Right ventricle myocardium inferior (tissue), 1 donor: ENCODE data around the gene PIAS1. TPM values are rescaled to one million over a fixed set of nuclear protein-coding genes. Genes with fewer than 3 reads are reported as not detected.
A peak's percentile ranks its signal among the peaks of the same experiment; 100 is the strongest.
"Not testable (repeated sequence)": the region's sequence is repeated elsewhere in the genome, so short reads cannot be mapped to it uniquely, and the experiment has no call there.

Experiments
- ATAC-seq: fragments of 200-7000 bp; cut with Tn5 transposase; one replicate; pipeline ENCODE4 v1.9.1; 2020; ENCODE audit warnings: mild to moderate bottlenecking, moderate library complexity
- DNase-seq: peaks from one replicate; pipeline ENCODE4 v3.0.0; 2021; ENCODE audit errors: missing footprints
- intact Hi-C: fragments of 100-400 bp; cut with DNase I; formaldehyde crosslinking; loops from one replicate; pipeline ENCODE4 v1.11.0; 2022
- total RNA-seq: library from RNA; stranded (reverse); fragmentation: NEBNext Ultra II Directional; extraction: Animal tissue kit (Norgen Biotek cat#: 25700); gene quantifications from one replicate; pipeline ENCODE4 v1.2.1, GENCODE V29; 2021
- donor health status: DM: no; HTN: yes; CAD: no; lungs with severe emphysema.

PIAS1 gene
- total RNA-seq, 1 donor from 2014 or later: 26.1 TPM

- intact Hi-C loops: no loop called here
- ATAC-seq: no peak
- no peak for DNase-seq
These were observed 138.0 kb downstream of the PIAS1 start for GRCh38 chr15:68192117-68192516.

GRCh38 chr15:68192804-68193486 is 138.8 kb downstream of the PIAS1 start:
- ATAC-seq: peak; percentile 84
- no peak for DNase-seq
- intact Hi-C loops: no loop called here

GRCh38 chr15:68195336-68196112 is 141.4 kb downstream of the PIAS1 start:
- ATAC-seq (no peak), DNase-seq (no peak)
- intact Hi-C loops: no loop called here

- intact Hi-C loops: no loop called here
- DNase-seq (no peak), ATAC-seq (no peak)
These were observed 142.5 kb downstream of the PIAS1 start for GRCh38 chr15:68196445-68197169.

- no peak for ATAC-seq
- no peak for DNase-seq
- intact Hi-C loops: no loop called here
These were observed 143.0 kb downstream of the PIAS1 start for GRCh38 chr15:68197170-68197492.

- DNase-seq: no peak
- intact Hi-C loops: no loop called here
- no peak for ATAC-seq
These were observed 143.7 kb downstream of the PIAS1 start for GRCh38 chr15:68197661-68198437.

- intact Hi-C loops: no loop called here
- ATAC-seq (no peak), DNase-seq (no peak)
These were observed 145.2 kb downstream of the PIAS1 start for GRCh38 chr15:68199340-68199739.

GRCh38 chr15:68200016-68200861 is 146.1 kb downstream of the PIAS1 start:
- intact Hi-C loops: no loop called here
- DNase-seq (no peak), ATAC-seq (no peak)

- no peak for DNase-seq
- intact Hi-C loops: no loop called here
- ATAC-seq: no peak
These were observed 147.2 kb downstream of the PIAS1 start for GRCh38 chr15:68201153-68201878.

- intact Hi-C loops: no loop called here
- DNase-seq (no peak), ATAC-seq (no peak)
These were observed 147.8 kb downstream of the PIAS1 start for GRCh38 chr15:68201879-68202261.

- intact Hi-C loops, ATAC-seq, DNase-seq: not testable (repeated sequence)
These were observed 148.9 kb downstream of the PIAS1 start for GRCh38 chr15:68202994-68203393.

- intact Hi-C loops: no loop called here
- DNase-seq: no peak
- no peak for ATAC-seq
These were observed 149.4 kb downstream of the PIAS1 start for GRCh38 chr15:68203486-68203885.

- DNase-seq (no peak), ATAC-seq (no peak)
- intact Hi-C loops: no loop called here
These were observed 149.8 kb downstream of the PIAS1 start for GRCh38 chr15:68203956-68204355.

- no peak for DNase-seq
- intact Hi-C loops: no loop called here
- ATAC-seq: no peak
These were observed 150.2 kb downstream of the PIAS1 start for GRCh38 chr15:68204361-68204760.

GRCh38 chr15:68204776-68205557 is 150.9 kb downstream of the PIAS1 start, which contains the start of gene CALML4:
Gene CALML4 (minus strand): TSS chr15:68205332. CDS start chr15:68205247, 85 bp downstream.
- DNase-seq: peak; percentile 82

GRCh38 chr15:68205558-68205944 is 151.4 kb downstream of the PIAS1 start:
- intact Hi-C loops: no loop called here
- no peak for DNase-seq
- no peak for ATAC-seq

More at GRCh38 chr15:68204776-68205557, 150.9 kb downstream of the PIAS1 start, which contains the start of gene CALML4:
- intact Hi-C loops: no loop called here
- peak; percentile 49 for ATAC-seq
